H1 (cell line): ENCODE measurements around the gene CHAT. TPM values are rescaled to one million over a fixed set of nuclear protein-coding genes. Genes with fewer than 3 reads are reported as not detected.

Experiments used
- SRF ChIP-seq: IDR thresholded peaks from 2 replicates; pipeline ENCODE4 v1.6.1; 2011; ENCODE audit warnings: mild to moderate bottlenecking, low read depth, low read length, moderate library complexity
- polyA plus RNA-seq, 7 experiments: library from polyadenylated mRNA; depleted of rRNA in 3 of 7; stranded (reverse) in 5 of 7; unstranded in 2 of 7; fragments of >200 nt in 5 of 7; fragments of 200-250 nt in 2 of 7; gene quantifications; 1 replicate in 5 of 7; 2 replicates in 1 of 7; 4 replicates in 1 of 7; pipeline versions ENCODE4 v1.2.1 to v1.2.3, GENCODE V29; 2011 to 2013; ENCODE audit warnings: missing spikeins in 2 of 7, mixed read lengths in 2 of 7
- total RNA-seq: library from RNA; stranded (reverse); fragmentation: NEBNext Ultra II Directional; extraction: Animal tissue kit (Norgen Biotek cat#: 25700); gene quantifications from 2 replicates; pipeline ENCODE4 v1.2.1, GENCODE V29; 2021

The CHAT gene
- total and polyA plus RNA-seq, 2 of the 8 experiments (the other 6 are each of a cell fraction or from before 2014, with no cell fraction given), result not detected

DNA sequence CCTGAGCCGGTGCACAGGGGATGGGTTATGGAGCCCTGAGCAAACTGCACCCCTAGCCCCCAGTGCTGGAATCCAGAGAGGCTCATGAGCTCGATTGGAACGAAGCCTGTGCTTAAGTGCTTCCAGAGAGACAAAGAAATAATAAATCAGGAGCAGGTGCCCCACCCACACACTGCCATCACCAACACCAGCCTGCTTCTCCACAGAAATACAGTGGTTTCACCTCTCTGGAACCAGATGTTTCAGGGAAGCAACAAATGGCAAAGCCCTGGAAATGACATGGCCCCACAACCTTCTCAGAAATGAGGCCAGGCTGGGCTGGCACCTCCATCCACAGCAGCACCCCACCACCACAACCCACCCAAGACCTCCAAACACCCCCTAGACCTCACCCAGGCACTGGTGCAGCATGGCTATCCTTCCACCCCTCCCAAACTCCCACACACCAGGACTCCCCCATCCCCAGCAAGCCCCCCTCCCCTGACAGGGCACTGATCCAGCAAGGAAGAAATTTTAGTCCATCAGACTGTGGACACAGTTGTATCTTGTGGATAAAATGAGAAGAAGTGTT lies 7.8 kb upstream of the CHAT start (continued):
- TF ChIP-seq SRF, result no peak
